Esophagus (tissue), 2 donors: ENCODE data around the gene CLIP2. TPM values are rescaled to one million over a fixed set of nuclear protein-coding genes. Genes with fewer than 3 reads are reported as not detected.

Experiments used
- H3K27ac ChIP-seq, 2 donors: one replicate each; pipeline ENCODE4 v1.5.1; 2013; ENCODE audit warnings: low read depth in 2 of 2, mild to moderate bottlenecking in 2 of 2, inconsistent platforms in 1 of 2, low read length in 1 of 2, moderate library complexity in 1 of 2
- H3K27me3 ChIP-seq, 2 donors: one replicate each; pipeline ENCODE4 v1.6.1; 2013; ENCODE audit warnings: low read length in 2 of 2, control low read depth in 1 of 2, mild to moderate bottlenecking in 1 of 2; ENCODE audit not compliant: insufficient read depth in 2 of 2, control insufficient read depth in 1 of 2
- H3K36me3 ChIP-seq, 2 donors: one replicate each; pipeline ENCODE4 v1.6.1; 2013; ENCODE audit warnings: low read length in 1 of 2; ENCODE audit not compliant: control insufficient read depth in 2 of 2, insufficient read depth in 2 of 2
- H3K4me1 ChIP-seq, 2 donors: one replicate each; pipeline ENCODE4 v1.6.1; 2013; ENCODE audit warnings: low read length in 1 of 2; ENCODE audit not compliant: control insufficient read depth in 2 of 2, insufficient read depth in 2 of 2
- H3K4me3 ChIP-seq, 2 donors: one replicate each; pipeline ENCODE4 v1.5.1; 2013; ENCODE audit warnings: low read length in 2 of 2, mild to moderate bottlenecking in 2 of 2, low read depth in 1 of 2, moderate library complexity in 1 of 2
- H3K9me3 ChIP-seq, 2 donors: one replicate each; pipeline ENCODE4 v1.6.1; 2013; ENCODE audit warnings: mild to moderate bottlenecking in 2 of 2, low read depth in 1 of 2, low read length in 1 of 2, moderate library complexity in 1 of 2; ENCODE audit not compliant: control insufficient read depth in 2 of 2, insufficient read depth in 1 of 2
- WGBS, 2 donors: extraction: QIAGEN DNeasy Blood & Tissue Kit; methylation state at CpG; one replicate each; pipeline ENCODE4 v1.1.7; 2013; 5-methylcytosine and 5-hydroxymethylcytosine counted together
- polyA plus RNA-seq, 2 donors: library from polyadenylated mRNA; stranded (reverse); fragments of 200-250 nt; gene quantifications; one replicate each; pipeline ENCODE4 v1.2.3, GENCODE V29; 2013
- donor health status: healthy with polysubstance abuse.
- donor health status: Bipolar disorder and iron deficiency.

CLIP2 gene
- polyA plus RNA-seq, 2 donors = 5.5 to 6.3 TPM

DNA sequence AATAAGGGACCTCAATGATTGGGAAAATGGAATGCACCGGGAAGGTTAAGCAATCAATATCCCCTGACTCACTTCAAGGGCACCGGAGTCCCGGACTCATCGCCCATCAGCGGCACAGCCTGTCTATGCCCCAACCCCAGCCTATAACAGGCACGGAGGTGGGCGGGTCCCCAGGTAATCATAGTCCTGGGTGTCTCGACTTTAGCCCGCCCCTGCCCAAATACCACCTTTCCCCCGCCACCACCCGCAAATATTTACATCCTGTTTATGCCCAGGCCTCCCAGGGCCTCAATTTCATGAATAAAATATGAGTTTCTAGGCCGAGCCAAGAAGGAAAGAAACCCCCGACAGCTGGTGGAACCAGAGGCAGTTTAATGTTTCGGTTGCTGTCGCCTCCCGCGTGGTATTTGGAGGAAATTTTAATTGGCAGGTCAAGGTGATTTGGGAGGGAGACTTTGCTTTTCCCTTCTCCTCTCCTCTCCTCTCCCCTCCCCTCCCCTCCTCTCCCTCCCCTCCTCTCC lies 19.4 kb upstream of the CLIP2 start:
- WGBS, 2 donors = 1% methylated on average over 17 of the region's 17 CpGs
- Histone ChIP-seq H3K27me3 (no peaks in the 10 kb centered on the region), H3K4me1 (peaks cover 0 to 4% of the 10 kb centered on the region in 2 donors), H3K9me3 (no peaks in the 10 kb centered on the region), H3K36me3 (no peaks in the 10 kb centered on the region), H3K4me3 (peak overlapping the region; percentile 54 to 67), H3K27ac (peak overlapping the region in 1 of 2 donors; percentile 22)

GRCh38 chr7:74271742-74272141 lies 17.5 kb upstream of the CLIP2 start:
- WGBS, 2 donors = 49 to 63% methylated on average over 6 of the region's 6 CpGs
- H3K9me3 ChIP-seq = no peaks in the 10 kb centered on the region
- no peaks in the 10 kb centered on the region for H3K36me3 ChIP-seq
- H3K4me3 ChIP-seq = no peak overlapping the region
- no peaks in the 10 kb centered on the region for H3K27me3 ChIP-seq
- H3K27ac ChIP-seq = peak overlapping the region; percentile 51 to 68
- H3K4me1 ChIP-seq = peaks cover 0 to 4% of the 10 kb centered on the region in 2 donors

- Histone ChIP-seq H3K9me3 (no peaks in the 10 kb centered on the region), H3K36me3 (no peaks in the 10 kb centered on the region), H3K4me1 (peaks cover 0 to 4% of the 10 kb centered on the region in 2 donors), H3K4me3 (no peak overlapping the region), H3K27ac (peak overlapping the region; percentile 51 to 79), H3K27me3 (no peaks in the 10 kb centered on the region)
- 39 to 44% methylated on average over 10 of the region's 10 CpGs for WGBS, 2 donors
Observed at GRCh38 chr7:74272305-74273038, 16.7 kb upstream of the CLIP2 start.

DNA sequence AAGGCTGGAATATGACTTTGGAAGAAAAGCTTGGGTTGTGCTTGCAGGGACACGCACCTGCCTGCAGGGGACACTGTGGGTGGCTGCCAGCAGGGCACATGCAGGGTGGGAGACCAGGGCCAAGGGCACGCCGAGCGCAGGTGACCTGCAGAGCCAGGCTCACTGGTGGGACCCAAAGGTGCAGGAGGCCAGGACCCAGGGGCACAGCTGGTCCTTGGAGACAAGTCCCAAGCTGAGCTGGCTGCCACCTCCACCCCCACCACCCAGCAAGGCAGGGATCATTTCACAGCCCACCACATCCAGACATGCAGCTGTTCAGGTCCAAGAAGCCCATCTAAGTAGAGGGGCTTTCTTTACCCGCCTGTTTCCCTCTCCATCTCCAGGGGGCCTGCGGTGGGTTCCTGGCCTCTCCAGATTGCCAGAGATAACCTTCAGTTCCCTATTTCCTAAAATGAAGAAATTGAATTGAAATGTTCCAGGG lies 13.8 kb upstream of the CLIP2 start:
- 61 to 72% methylated on average over 6 of the region's 6 CpGs for WGBS, 2 donors
- no peaks in the 10 kb centered on the region for H3K36me3 ChIP-seq
- H3K9me3 ChIP-seq = no peaks in the 10 kb centered on the region
- H3K27ac ChIP-seq = no peak overlapping the region
- H3K27me3 ChIP-seq = no peaks in the 10 kb centered on the region
- no peaks in the 10 kb centered on the region for H3K4me1 ChIP-seq
- H3K4me3 ChIP-seq = no peak overlapping the region

DNA sequence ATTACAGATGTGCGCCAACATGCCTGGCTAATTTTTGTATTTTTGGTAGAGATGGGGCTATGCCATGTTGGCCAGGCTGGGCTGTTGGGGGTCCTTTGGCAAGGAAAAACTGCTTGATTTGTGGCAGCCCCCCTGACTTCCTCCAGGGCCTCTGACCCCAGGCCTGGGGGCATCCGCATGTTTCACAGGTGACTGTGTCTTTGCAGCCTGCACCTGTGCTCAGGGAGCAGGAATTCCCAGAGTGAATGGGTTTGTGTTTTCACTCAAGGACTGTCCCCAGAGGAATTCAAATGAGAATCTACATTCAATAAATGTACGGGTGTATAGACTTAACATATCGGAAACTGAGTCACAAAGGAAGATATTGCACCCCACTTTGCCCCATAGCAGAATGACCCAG lies 11.6 kb upstream of the CLIP2 start:
- Histone ChIP-seq H3K36me3 (no peaks in the 10 kb centered on the region), H3K4me1 (no peaks in the 10 kb centered on the region), H3K9me3 (no peaks in the 10 kb centered on the region), H3K27ac (no peak overlapping the region), H3K27me3 (no peaks in the 10 kb centered on the region), H3K4me3 (no peak overlapping the region)
- WGBS, 2 donors = 95 to 98% methylated on average over 4 of the region's 4 CpGs

DNA sequence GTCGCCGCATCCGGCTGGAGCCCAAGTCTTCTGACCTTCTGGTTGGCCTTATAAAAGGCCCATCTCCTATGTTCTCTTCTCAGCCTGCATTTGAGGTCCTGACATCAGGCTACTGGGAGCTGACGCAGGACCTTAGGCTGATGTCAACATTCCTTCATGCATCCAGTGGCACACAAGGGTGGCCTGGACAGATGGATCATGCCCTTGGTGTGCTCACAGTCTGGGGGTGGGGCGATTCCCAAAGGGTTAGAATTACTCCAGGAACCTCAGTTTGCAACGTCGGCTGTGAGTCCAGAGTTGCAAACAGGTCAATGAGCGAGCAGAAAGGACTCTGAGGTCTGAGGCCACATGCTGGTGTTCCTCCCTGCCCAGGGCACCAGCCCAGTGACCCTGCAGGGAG lies 8.2 kb upstream of the CLIP2 start:
- Histone ChIP-seq H3K36me3 (no peaks in the 10 kb centered on the region), H3K27ac (no peak overlapping the region)
- WGBS, 2 donors = 89 to 91% methylated on average over 8 of the region's 8 CpGs

GRCh38 chr7:74282748-74283459 lies 6.3 kb upstream of the CLIP2 start:
- no peaks in the 10 kb centered on the region for H3K36me3 ChIP-seq
- no peak overlapping the region for H3K4me3 ChIP-seq
- 84 to 88% methylated on average over 14 of the region's 14 CpGs for WGBS, 2 donors
- H3K4me1 ChIP-seq = no peaks in the 10 kb centered on the region
- H3K27ac ChIP-seq = no peak overlapping the region
- H3K27me3 ChIP-seq = no peaks in the 10 kb centered on the region
- no peaks in the 10 kb centered on the region for H3K9me3 ChIP-seq

More for the DNA sequence above, 8.2 kb upstream of the CLIP2 start:
- Histone ChIP-seq H3K4me1 (no peaks in the 10 kb centered on the region), H3K9me3 (no peaks in the 10 kb centered on the region), H3K4me3 (no peak overlapping the region), H3K27me3 (no peaks in the 10 kb centered on the region)

DNA sequence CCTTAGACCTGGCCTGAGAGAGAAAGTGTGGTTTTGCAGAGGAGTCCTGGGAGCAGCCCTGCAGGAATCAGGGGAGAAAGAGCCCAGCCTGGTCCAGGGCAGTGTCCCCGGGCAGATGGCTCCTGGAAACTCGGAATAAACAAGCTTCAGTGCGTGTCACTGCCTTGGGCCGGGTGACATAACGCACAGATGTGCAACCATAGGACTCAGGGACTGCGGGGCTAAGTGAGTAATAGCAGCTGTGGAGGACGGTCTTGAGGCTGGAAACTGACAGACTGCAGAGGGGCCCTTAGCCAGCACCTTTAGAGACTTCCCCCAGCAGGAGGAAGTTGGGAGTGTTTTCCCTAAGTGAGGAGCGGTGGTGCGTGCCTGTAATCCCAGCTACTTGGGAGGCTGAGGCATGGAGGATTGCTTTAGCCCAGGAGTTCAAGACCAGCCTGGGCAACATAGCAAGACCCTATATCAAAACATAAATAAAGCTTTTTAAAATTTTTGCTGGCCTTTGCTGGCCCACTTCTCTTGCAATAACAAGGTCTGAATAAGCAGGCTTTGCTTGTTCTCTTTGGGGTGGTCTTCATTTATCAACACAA lies 5.3 kb upstream of the CLIP2 start:
- H3K27me3 ChIP-seq = no peaks in the 10 kb centered on the region
- H3K4me3 ChIP-seq = no peak overlapping the region
- no peak overlapping the region for H3K27ac ChIP-seq
- no peaks in the 10 kb centered on the region for H3K9me3 ChIP-seq
- H3K4me1 ChIP-seq = peaks cover 0 to 5% of the 10 kb centered on the region in 2 donors
- H3K36me3 ChIP-seq = no peaks in the 10 kb centered on the region
- 75 to 79% methylated on average over 9 of the region's 9 CpGs for WGBS, 2 donors

- Histone ChIP-seq H3K27ac (no peak overlapping the region), H3K27me3 (no peaks in the 10 kb centered on the region), H3K36me3 (no peaks in the 10 kb centered on the region), H3K9me3 (no peaks in the 10 kb centered on the region), H3K4me3 (no peak overlapping the region), H3K4me1 (peaks cover 0 to 7% of the 10 kb centered on the region in 2 donors)
- 41 to 55% methylated on average over 9 of the region's 9 CpGs for WGBS, 2 donors
Observed at GRCh38 chr7:74284781-74285259, 4.4 kb upstream of the CLIP2 start.
